DOHH2 (cell line): ENCODE data around the gene TNRC18.

ENCODE experiments used
- H3F3A ChIP-seq: fragments of 200-600 bp; sonication (generic), shearing (Covaris generic); 2 replicates; pipeline ENCODE4 v1.6.0; 2016; ENCODE audit warnings: antibody characterized with exemption, mild to moderate bottlenecking; ENCODE audit not compliant: control insufficient read depth, insufficient read depth
- H3K27ac ChIP-seq: fragments of 200-600 bp; sonication (generic); 2 replicates; pipeline ENCODE4 v1.5.1; 2014; ENCODE audit warnings: low read depth, mild to moderate bottlenecking, low read length, moderate library complexity
- H3K27me3 ChIP-seq: fragments of 200-600 bp; sonication (generic); 2 replicates; pipeline ENCODE4 v1.6.1; 2014; ENCODE audit warnings: mild to moderate bottlenecking, low read length, mixed read lengths; ENCODE audit not compliant: control insufficient read depth
- H3K36me3 ChIP-seq: fragments of 200-600 bp; sonication (generic); 2 replicates; pipeline ENCODE4 v1.6.1; 2014; ENCODE audit warnings: mild to moderate bottlenecking, low read length, moderate library complexity, mixed read lengths; ENCODE audit not compliant: control insufficient read depth
- H3K4me1 ChIP-seq: fragments of 200-600 bp; sonication (generic); 2 replicates; pipeline ENCODE4 v1.6.1; 2014; ENCODE audit warnings: mild to moderate bottlenecking, low read length, mixed read lengths; ENCODE audit not compliant: control insufficient read depth
- H3K4me2 ChIP-seq: fragments of 200-600 bp; sonication (generic); 2 replicates; pipeline ENCODE4 v1.6.0; 2014; ENCODE audit warnings: mild to moderate bottlenecking, low read length, moderate library complexity
- H3K4me3 ChIP-seq: fragments of 200-600 bp; sonication (generic); 2 replicates; pipeline ENCODE4 v1.5.1; 2014; ENCODE audit warnings: mild to moderate bottlenecking, low read length, mixed read lengths
- H3K79me2 ChIP-seq: fragments of 200-600 bp; sonication (generic); 2 replicates; pipeline ENCODE4 v1.6.1; 2014; ENCODE audit warnings: mild to moderate bottlenecking, low read length, mixed read lengths; ENCODE audit not compliant: control insufficient read depth
- H3K9me2 ChIP-seq: fragments of 200-600 bp; sonication (generic); replicated peaks from 2 replicates; pipeline ENCODE4 v1.6.1; 2014; ENCODE audit warnings: mild to moderate bottlenecking, low read length, mixed read lengths; ENCODE audit not compliant: control insufficient read depth
- H3K9me3 ChIP-seq: fragments of 200-600 bp; sonication (generic); 2 replicates; pipeline ENCODE4 v1.6.1; 2014; ENCODE audit warnings: antibody characterized with exemption, low read length, mixed read lengths; ENCODE audit not compliant: control insufficient read depth, insufficient read depth
- H4K20me1 ChIP-seq: fragments of 200-600 bp; sonication (generic); 2 replicates; pipeline ENCODE4 v1.6.0; 2014; ENCODE audit warnings: low read depth, mild to moderate bottlenecking, antibody characterized with exemption, low read length, moderate library complexity; ENCODE audit not compliant: control insufficient read depth, insufficient read depth
- CTCF ChIP-seq: fragments of 200-600 bp; sonication (generic); IDR thresholded peaks from one replicate; pipeline ENCODE4 v1.5.1; 2014; ENCODE audit warnings: antibody characterized with exemption, mild to moderate bottlenecking, low read depth, low read length; ENCODE audit not compliant: poor library complexity, severe bottlenecking
- EZH2phosphoT487 ChIP-seq: fragments of 200-600 bp; sonication (generic); IDR thresholded peaks from 2 replicates; pipeline ENCODE4 v1.6.1; 2017; ENCODE audit warnings: borderline replicate concordance, mild to moderate bottlenecking, antibody characterized with exemption, low read length, moderate library complexity, mixed read lengths

The TNRC18 gene

GRCh38 chr7:5349005-5349380 lies 74.6 kb downstream of the TNRC18 start:
- Histone ChIP-seq H3K4me2 (no peak overlapping the region), H3K9me3 (no peaks in the 10 kb centered on the region), H3K4me3 (no peak overlapping the region), H3K27me3 (no peaks in the 10 kb centered on the region), H3K4me1 (no peaks in the 10 kb centered on the region), H3K36me3 (peaks cover 5% of the 10 kb centered on the region; the same call in 1 of the 2 replicates), H3F3A (no peaks in the 10 kb centered on the region), H3K27ac (no peak overlapping the region), H3K9me2 (no peaks in the 10 kb centered on the region), H4K20me1 (peaks cover 6% of the 10 kb centered on the region; the same call in 1 of the 2 replicates), H3K79me2 (peaks cover 5% of the 10 kb centered on the region; the same call in 1 of the 2 replicates)
- TF ChIP-seq EZH2phosphoT487: no peak
- TF ChIP-seq CTCF: no peak

DNA sequence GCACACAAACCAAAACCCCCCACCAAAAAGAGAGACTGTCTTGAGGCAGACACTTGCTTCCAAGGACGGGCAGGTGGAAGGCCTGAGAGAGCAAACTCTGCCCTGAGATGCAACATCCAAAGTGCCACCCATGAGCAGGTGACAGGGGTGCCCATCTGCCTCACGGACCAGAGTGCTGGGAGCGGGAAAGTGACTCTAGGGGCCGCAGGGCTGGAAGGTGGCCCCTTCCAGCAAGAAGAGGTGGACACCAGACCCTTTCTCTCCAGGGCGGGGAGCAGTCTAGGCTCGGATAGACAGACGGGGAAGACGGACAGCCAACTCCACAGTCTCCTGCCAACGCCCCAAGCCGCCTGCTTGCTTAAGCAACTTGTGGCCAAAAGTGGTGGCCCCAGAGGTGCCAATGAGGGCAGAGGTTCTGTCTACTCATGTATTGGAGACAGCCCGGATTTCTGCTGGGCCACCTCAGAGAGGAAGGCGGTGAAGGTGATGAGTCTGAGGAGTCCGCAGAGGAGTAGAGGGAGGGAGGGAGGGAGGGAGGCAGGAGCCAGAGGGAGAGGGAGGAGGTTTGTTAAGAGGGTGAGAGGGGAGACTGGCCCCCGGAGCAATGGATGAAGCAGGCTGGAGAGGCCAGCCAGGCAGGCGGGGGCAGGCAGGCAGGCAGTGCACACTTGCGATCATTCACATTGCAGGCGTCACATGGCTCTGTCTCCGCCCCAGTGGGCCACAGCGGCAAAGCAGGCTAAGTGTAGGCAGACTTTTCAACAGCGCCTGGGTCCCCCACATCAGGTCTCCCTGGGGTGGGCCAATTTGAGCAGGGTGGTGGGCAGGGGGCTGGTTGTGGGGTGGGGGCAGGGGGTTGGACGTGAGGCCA lies 75.3 kb downstream of the TNRC18 start:
- H3K4me2 ChIP-seq: no peak overlapping the region
- no peaks in the 10 kb centered on the region for H3F3A ChIP-seq
- no peaks in the 10 kb centered on the region for H3K9me3 ChIP-seq
- no peak overlapping the region for H3K4me3 ChIP-seq
- H3K27ac ChIP-seq: no peak overlapping the region
- H4K20me1 ChIP-seq: peaks cover 6% of the 10 kb centered on the region; the same call in 1 of the 2 replicates
- peaks cover 3% of the 10 kb centered on the region; the same call in 1 of the 2 replicates for H3K79me2 ChIP-seq
- no peaks in the 10 kb centered on the region for H3K27me3 ChIP-seq
- no peaks in the 10 kb centered on the region for H3K4me1 ChIP-seq
- H3K9me2 ChIP-seq: no peaks in the 10 kb centered on the region
- peaks cover 5% of the 10 kb centered on the region; the same call in 1 of the 2 replicates for H3K36me3 ChIP-seq
- no peak for TF ChIP-seq CTCF
- no peak for TF ChIP-seq EZH2phosphoT487

GRCh38 chr7:5345671-5346070 lies 78.0 kb downstream of the TNRC18 start:
- Histone ChIP-seq H3K9me3 (no peaks in the 10 kb centered on the region), H3K27me3 (no peaks in the 10 kb centered on the region), H3F3A (no peaks in the 10 kb centered on the region), H3K27ac (no peak overlapping the region), H3K4me3 (no peak overlapping the region), H3K36me3 (peaks cover 10% of the 10 kb centered on the region; the same call in 1 of the 2 replicates), H3K4me1 (no peaks in the 10 kb centered on the region), H4K20me1 (no peaks in the 10 kb centered on the region), H3K79me2 (no peaks in the 10 kb centered on the region), H3K4me2 (no peak overlapping the region), H3K9me2 (no peaks in the 10 kb centered on the region)
- no peak for TF ChIP-seq CTCF
- no peak for TF ChIP-seq EZH2phosphoT487
